Activated T-helper 1 cell treated with anti-CD3 and anti-CD28 coated beads, Interleukin-2, amount 50 U/mL, for 16 hours (primary cell): ENCODE measurements around the gene DNASE1L3.
"Not testable (repeated sequence)": the region's sequence is repeated elsewhere in the genome, so short reads cannot be mapped to it uniquely, and the experiment has no call there.

Experiments used
- DNase-seq, 2 donors: peaks; one replicate each; pipeline ENCODE4 v3.0.0-alpha.2; 2020; ENCODE audit warnings: low read depth in 1 of 2, low spot score in 1 of 2

DNASE1L3 gene

GRCh38 chr3:58236527-58237237 lies 25.9 kb upstream of the DNASE1L3 start:
- no peak for DNase-seq

GRCh38 chr3:58235970-58236369 lies 25.2 kb upstream of the DNASE1L3 start:
- DNase-seq, result no peak

- no peak for DNase-seq
Observed at GRCh38 chr3:58234516-58234931, 23.8 kb upstream of the DNASE1L3 start.

- no peak for DNase-seq
Observed at GRCh38 chr3:58231666-58232065, 20.9 kb upstream of the DNASE1L3 start.

- no peak for DNase-seq
Observed at GRCh38 chr3:58230876-58231552, 20.2 kb upstream of the DNASE1L3 start.

GRCh38 chr3:58227933-58228332 lies 17.2 kb upstream of the DNASE1L3 start:
- not testable (repeated sequence) for DNase-seq

GRCh38 chr3:58223855-58224254 lies 13.1 kb upstream of the DNASE1L3 start:
- no peak for DNase-seq

GRCh38 chr3:58222161-58222724 lies 11.5 kb upstream of the DNASE1L3 start:
- no peak for DNase-seq

- no peak for DNase-seq
Observed at GRCh38 chr3:58218904-58219303, 8.1 kb upstream of the DNASE1L3 start.

GRCh38 chr3:58217209-58217811 lies 6.5 kb upstream of the DNASE1L3 start:
- DNase-seq, result peak; percentile 14 to 23

GRCh38 chr3:58216496-58217195 lies 5.9 kb upstream of the DNASE1L3 start:
- no peak for DNase-seq

- no peak for DNase-seq
Observed at GRCh38 chr3:58215317-58216025, 4.7 kb upstream of the DNASE1L3 start.

- no peak for DNase-seq
Observed at GRCh38 chr3:58214484-58215316, 3.9 kb upstream of the DNASE1L3 start.

GRCh38 chr3:58209933-58210332 lies 839 bp downstream of the DNASE1L3 start:
- DNase-seq, result no peak

- DNase-seq, result no peak
Observed at GRCh38 chr3:58207954-58208353, 2.8 kb downstream of the DNASE1L3 start.

- no peak for DNase-seq
Observed at GRCh38 chr3:58206406-58207011, 4.3 kb downstream of the DNASE1L3 start.

GRCh38 chr3:58205981-58206380 lies 4.8 kb downstream of the DNASE1L3 start:
- no peak for DNase-seq

- no peak for DNase-seq
Observed at GRCh38 chr3:58204720-58205119, 6.1 kb downstream of the DNASE1L3 start.

GRCh38 chr3:58203541-58203940 lies 7.2 kb downstream of the DNASE1L3 start:
- no peak for DNase-seq
